Right renal cortex interstitium (tissue), 3 donors: ENCODE results near the gene WNT4. TPM values are rescaled to one million over a fixed set of nuclear protein-coding genes. Genes with fewer than 3 reads are reported as not detected.
"Not testable (repeated sequence)": the region's sequence is repeated elsewhere in the genome, so short reads cannot be mapped to it uniquely, and the experiment has no call there.

Source experiments
- DNase-seq, 3 donors: peaks; one replicate each; pipeline ENCODE4 v3.0.0-alpha.2; 2013; ENCODE audit warnings: low read depth in 3 of 3, low spot score in 2 of 3
- polyA plus RNA-seq, 3 donors: library from polyadenylated mRNA; unstranded; fragments of 120-200 nt; gene quantifications; one replicate each; pipeline ENCODE4 v1.2.1, GENCODE V29; 2013; ENCODE audit not compliant: insufficient read length in 3 of 3

The WNT4 gene
- polyA plus RNA-seq, 3 donors, result 4.5 to 8.2 (median 7.6) TPM

GRCh38 chr1:22114083-22115012, 28.5 kb downstream of the WNT4 start:
- peak in 1 of 3 donors; percentile 42 for DNase-seq

GRCh38 chr1:22112554-22112953, 30.3 kb downstream of the WNT4 start:
- DNase-seq, result no peak

GRCh38 chr1:22111620-22112019, 31.3 kb downstream of the WNT4 start:
- DNase-seq, result no peak

- DNase-seq, result no peak
Measured at GRCh38 chr1:22111115-22111514, 31.8 kb downstream of the WNT4 start.

GRCh38 chr1:22110016-22110415, 32.9 kb downstream of the WNT4 start:
- no peak for DNase-seq

DNA sequence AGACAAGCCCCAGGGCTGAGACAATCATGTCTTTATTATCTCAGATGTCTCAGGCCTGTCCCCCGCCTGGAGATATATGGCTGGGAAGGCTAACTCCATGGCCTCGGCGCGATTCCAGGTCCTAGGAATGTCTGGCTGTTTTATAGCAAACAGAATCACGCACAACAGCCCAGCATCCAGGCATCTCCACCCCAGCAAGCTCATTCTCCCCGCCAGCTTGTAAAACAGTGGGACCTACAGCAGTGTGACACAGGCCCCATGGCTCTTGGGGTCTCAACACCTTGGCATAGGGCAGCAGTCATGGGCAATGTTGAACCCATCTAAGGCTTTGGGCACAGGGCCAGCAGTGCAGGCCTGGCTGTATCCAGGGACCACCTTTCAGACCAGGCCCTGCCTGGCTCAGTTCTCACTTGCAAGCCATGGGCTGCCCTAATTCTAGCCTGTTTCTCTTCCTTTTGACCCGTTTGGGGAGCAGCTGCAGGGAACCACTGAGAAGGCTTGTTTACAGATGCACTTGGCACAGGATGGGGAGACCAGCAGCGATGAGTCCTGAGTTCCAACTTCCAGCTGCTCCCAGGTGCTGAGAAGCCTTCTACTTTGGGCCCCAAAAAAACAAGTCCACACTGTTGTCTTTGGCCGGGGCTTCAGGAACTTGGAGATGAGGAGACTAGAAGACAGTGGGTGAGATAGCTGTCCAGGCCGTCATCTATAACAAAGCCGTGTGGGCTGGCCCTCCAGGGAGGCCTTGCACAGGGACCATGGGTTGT, 34.4 kb downstream of the WNT4 start:
- DNase-seq, result peak; percentile 38 to 56 (median 41)

- DNase-seq, result no peak
Measured at GRCh38 chr1:22107126-22107525, 35.8 kb downstream of the WNT4 start.

GRCh38 chr1:22105611-22106207, 37.2 kb downstream of the WNT4 start:
- no peak for DNase-seq

DNA sequence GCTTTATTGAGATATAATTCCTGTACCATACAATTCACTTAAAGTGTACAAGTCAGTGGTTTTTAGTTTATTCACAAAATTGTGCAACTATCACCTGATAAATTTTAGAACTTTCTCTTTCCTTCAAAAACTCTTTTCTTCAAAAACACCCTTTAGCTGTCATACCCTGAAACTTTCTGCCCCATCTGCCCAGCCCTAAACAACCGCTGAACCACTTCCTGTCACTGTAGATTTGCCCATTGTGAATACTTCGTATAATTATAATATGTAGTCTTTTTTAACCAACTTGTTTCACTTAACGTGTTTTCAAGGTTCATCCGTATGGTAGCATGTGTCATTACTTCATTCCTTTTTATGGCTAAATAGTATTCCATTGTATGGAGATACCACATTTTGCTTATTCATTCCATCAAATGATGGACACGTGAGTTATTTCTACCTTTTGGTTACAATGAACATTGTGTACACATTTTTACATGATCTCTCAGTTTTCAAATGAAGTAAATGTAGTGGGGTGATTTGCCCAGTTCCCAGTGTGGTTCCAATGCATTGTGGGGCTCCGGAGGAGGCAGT, 37.9 kb downstream of the WNT4 start:
- DNase-seq, result no peak

DNA sequence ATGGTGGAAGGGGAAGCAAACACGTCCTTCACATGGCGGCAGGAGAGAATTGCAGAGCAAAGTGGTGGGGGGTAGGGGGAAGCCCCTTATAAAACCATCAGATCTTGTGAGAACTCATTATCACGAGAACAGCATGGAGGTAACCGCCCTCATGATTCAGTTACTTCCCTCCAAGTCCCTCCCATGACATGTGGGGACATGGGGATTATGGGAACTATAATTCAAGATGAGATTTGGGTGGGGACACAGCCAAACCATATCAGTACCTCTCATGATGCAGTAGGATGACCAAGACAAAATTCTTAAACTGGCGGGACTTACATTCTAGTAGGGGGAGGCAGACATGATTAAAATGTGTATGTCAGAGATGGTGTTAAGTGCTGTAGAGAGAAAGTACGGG, 38.8 kb downstream of the WNT4 start:
- no peak for DNase-seq

GRCh38 chr1:22102746-22103145, 40.2 kb downstream of the WNT4 start:
- no peak for DNase-seq

- no peak for DNase-seq
Measured at GRCh38 chr1:22101995-22102394, 40.9 kb downstream of the WNT4 start.

- no peak for DNase-seq
Measured at GRCh38 chr1:22101199-22101598, 41.7 kb downstream of the WNT4 start.

- no peak for DNase-seq
Measured at GRCh38 chr1:22100168-22100567, 42.7 kb downstream of the WNT4 start.

DNA sequence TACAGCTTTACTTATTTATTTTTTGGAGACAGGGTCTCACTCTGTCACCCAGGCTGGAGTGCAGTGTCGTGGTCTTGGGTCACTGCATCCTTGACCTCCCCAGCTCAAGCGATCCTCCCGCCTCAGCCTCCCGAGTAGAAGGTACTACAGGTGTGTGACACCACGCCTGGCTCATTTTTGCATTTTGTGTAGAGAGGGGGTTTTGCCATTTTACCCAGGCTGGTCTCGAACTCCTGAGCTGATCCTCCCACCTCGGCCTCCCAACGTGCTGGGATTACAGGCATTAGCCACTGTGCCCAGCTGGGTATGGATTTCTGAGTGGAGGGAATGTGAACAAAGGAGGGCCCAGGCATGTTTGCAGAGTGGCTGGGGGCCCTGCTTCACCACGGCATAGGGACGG, 44.1 kb downstream of the WNT4 start:
- no peak for DNase-seq

DNA sequence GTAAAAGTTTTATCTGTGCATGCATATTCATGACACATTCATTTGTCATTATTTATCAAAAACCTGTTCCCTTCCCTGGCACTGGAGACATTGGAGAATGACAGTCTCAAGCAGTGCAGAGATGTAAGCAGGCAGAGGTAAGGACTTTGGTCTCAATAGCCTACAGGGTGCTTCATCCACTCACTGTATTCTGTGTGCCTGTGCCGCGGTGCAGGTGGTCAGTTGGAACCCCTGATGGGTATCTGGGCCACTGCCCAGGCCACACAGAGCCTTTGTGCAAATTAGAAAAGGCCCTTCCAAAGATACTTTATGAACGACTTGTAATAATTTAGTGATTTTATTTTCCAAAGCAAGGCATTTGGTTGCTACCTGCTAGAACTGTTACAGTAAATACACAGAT, 46.4 kb downstream of the WNT4 start:
- no peak for DNase-seq

DNA sequence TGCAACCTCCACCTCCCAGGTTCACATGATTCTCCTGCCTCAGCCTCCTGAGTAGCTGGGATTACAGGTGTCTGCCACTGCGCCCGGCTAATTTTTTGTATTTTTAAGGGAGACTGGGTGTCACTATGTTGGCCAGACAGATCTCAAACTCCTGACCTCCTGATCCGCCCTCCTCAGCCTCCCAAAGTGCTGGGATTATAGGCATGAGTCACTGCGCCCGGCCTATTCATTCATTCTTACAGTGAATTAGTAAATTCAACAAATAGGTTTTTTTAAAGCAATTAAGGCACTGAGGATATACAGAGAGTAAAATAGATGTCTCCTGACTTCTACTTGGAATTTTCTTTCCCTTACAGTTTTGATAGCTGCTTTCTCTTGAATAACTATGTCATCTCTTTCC, 46.9 kb downstream of the WNT4 start:
- no peak for DNase-seq

DNA sequence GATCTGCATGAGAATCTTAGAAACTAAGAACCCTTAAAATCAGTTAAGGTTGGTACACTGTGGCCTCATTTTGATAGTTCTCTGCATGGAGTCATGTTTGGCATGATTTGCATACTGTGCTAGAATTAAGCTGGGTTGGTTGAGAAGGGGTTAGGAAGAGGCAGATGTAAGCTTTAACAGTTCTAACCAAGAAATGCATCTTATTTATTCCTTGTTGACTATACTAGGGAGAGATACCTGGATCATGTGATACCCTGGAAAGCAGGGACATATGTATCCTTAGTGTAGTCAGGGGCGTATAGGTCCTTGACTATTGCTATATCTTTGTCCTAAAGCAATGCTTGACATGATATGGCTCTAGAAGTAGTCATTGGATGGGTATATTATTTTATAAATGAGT, 49.4 kb downstream of the WNT4 start:
- DNase-seq, result no peak

GRCh38 chr1:22092026-22092768, 50.7 kb downstream of the WNT4 start:
- DNase-seq, result not testable (repeated sequence)

- DNase-seq, result no peak
Measured at GRCh38 chr1:22090867-22091266, 52.0 kb downstream of the WNT4 start.
